Measurements from ENCODE around the gene SQSTM1.
A peak's percentile ranks its signal among the peaks of the same experiment; 100 is the strongest.

The SQSTM1 gene

DNA sequence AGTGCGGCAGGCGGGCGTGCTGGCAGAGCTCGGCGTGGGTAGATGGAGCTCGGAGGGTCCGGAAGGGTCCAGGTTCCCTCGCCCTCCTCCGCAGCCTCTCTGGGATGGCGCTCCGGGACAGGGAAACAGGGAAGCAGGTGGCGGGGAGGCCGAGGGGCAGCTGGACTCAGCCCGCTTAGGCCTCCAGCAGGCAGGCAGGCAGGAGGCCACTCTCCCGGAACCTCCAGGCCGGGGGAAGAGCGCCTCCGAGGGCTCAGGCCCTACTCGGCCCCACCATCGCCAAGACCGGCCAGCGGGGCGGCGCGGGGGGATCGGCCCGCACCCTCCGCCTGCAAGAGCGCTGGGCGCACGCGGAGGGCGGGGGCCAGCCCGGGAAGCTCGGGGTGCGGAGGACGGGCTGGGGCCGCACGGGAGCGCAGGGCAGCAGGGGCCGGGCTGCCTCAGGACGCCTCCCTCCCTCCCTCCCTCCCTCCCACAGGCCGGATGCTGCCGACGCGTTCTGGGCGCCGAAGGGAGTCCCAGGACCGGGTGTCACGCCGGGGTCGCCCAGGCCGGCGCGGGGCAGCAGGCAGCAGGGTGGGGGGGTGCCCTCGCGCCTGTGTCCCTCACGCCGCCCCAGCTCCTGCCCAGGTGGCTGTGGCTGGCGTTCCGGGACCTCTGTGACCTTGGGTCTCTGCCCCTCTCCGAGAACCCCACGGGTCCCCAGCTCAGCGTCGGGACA is 15.0 kb upstream of the SQSTM1 start:
- DNase-seq (ENCODE audit: low read depth in 3 of 3), result no peak

- no peak for DNase-seq (ENCODE audit: low read depth in 3 of 3)
Measured at GRCh38 chr5:179806250-179807048, 14.3 kb upstream of the SQSTM1 start, which contains the start of gene MGAT4B. TSS of gene MGAT4B (minus strand) at chr5:179806866. CDS start at chr5:179806583, 283 bp downstream.

DNA sequence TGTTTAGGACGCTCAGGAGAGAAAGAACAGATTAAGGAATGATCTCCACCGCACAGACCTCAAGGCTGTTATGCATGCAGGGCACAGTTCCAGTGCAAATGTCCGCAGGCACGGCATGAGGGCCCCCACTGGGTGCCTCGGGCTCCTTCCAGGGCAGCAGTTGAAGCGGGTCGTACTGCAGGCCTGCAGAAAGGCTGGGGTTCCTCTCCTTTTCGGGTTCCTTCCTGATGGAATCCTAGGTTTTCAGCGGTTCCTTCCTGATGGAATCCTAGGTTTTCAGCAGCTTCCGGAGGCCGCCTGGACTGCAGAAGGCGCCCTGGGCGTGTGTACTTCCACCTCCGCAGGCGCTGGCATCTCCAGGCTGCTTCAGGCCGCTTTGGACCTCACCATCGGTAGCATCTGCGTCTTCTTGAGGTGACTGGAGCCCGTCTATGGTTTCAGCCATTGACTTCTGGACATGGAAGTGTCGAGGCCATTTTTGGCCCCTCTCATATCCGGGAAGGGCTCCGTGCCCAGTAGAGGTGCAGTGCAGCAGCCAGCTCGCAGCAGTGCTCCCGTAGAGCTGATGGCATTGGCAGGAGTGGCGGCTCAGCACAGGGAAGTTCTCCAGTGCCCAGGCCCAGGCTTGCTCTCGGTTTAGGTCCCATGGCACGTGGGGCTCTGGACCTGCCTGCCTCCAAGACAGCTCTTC is 8.4 kb upstream of the SQSTM1 start:
- no peak for DNase-seq (ENCODE audit: low read depth in 3 of 3)

GRCh38 chr5:179812997-179813607 is 7.6 kb upstream of the SQSTM1 start:
- no peak for DNase-seq (ENCODE audit: low read depth in 3 of 3)

- DNase-seq (ENCODE audit: low read depth in 3 of 3), result no peak
Measured at GRCh38 chr5:179814090-179814489, 6.6 kb upstream of the SQSTM1 start.

- no peak for DNase-seq (ENCODE audit: low read depth in 3 of 3)
Measured at GRCh38 chr5:179815491-179816249, 5.0 kb upstream of the SQSTM1 start.

DNA sequence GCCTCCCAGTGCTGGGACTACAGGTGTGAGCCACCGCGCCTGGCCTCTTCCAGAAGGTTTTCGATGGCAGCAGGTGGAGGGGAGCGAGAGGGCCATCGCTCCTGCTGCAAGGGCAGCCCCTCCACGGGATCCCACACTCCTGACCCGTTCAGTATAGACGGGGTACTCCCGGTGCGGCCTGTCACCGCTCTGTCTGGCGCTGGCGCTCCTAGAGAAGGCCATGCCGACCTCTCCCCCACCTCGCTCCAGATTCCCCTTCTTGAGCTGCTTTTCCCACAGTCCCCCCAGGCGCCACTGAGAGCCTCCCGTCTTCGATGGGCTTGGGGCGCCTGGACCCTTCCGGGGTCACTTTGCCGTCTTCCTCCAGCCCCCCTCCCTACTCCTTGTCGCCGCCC is 4.3 kb upstream of the SQSTM1 start:
- no peak for DNase-seq (ENCODE audit: low read depth in 3 of 3)

DNA sequence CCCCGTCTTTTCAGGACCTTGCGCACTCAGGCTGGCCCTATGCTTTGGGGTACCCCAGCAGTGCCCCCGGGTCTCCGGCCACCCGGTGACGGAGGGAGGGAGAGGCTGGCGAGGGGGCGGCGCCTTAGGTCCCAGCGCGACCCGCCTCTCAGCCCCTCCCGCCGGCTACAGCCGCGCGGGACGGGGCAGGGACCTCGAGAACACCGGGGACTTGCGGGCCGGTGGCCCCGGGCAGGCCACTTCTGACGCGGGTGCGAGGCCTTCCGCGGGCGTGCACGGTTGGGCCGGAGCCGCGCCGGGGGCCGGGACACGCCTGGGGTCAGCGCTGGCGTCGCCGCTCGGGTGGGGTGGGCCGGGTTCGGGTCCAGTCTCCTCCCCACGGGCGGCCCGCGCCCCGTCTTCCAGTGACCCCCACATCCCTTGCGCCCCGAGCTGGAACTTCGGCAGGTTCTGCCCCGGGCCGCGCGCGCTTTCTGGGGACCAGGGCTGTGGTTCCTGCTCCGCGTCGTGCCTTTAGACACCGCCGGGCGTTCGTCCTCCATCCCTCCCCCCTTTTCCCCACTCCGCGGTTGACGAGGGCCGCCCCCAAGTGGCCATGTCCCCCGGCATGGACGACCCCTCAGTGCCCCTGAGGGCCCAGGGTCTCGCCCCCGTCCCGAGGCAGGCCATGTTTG is 3.8 kb upstream of the SQSTM1 start:
- DNase-seq (ENCODE audit: low read depth in 3 of 3), result no peak

GRCh38 chr5:179817470-179817840 is 3.2 kb upstream of the SQSTM1 start:
- DNase-seq (ENCODE audit: low read depth in 3 of 3), result no peak

- no peak for DNase-seq (ENCODE audit: low read depth in 3 of 3)
Measured at GRCh38 chr5:179817890-179818745, 2.6 kb upstream of the SQSTM1 start.

DNA sequence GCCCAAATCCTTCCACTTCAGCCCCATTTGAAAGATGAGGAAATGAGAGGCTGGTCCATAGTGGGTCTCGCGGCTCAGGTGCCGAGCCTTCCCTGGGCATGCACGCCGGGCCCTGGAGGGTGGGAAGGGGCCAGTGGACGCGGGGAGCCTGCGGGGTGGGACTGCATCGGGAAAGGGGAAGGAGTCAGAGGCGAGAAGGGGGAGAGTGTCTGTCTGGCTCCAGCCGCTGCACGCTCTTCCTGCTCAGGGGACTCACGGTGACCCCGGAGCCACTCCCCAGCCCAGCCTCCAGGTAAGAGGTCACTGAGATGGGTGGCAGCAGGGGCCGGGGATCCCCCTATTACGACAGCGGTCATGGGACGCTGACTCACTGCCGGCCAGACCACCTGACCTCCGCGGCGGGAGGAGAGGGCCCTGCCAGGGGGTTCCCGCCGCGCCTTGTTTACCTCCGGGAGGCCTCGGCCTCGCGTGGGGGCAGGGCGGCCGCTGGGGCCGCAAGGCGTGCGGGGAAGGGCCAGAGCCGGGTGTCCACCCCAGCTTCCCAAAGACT is 1.9 kb upstream of the SQSTM1 start:
- peak in 2 of 3 experiments; percentile 58 to 71 for DNase-seq (ENCODE audit: low read depth in 3 of 3)

- DNase-seq (ENCODE audit: low read depth in 3 of 3), result no peak
Measured at GRCh38 chr5:179819296-179820126, 1.2 kb upstream of the SQSTM1 start.

DNA sequence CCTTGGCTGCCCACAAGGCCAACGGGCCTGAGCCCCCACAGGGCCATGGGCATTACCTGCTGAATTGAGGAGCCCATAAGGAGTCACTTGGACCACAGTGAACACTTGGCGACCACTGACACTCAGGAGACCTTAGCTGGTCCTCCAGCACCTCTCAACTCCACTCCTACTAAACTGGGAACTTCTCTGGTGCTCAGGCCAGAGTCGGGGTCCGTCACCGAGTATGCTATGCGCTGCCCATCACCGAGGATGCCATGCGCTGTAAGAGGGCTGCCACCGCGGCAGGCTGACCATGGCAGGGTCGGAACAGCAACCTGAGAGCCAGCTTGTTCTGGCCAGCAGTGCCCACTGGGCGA is 600 bp upstream of the SQSTM1 start:
- no peak for DNase-seq (ENCODE audit: low read depth in 3 of 3)

GRCh38 chr5:179821298-179822058 is 773 bp downstream of the SQSTM1 start:
- DNase-seq (ENCODE audit: low read depth in 3 of 3), result peak; percentile 62 to 67 (median 66)

- no peak for DNase-seq (ENCODE audit: low read depth in 3 of 3)
Measured at GRCh38 chr5:179822059-179822432, 1.3 kb downstream of the SQSTM1 start.

DNA sequence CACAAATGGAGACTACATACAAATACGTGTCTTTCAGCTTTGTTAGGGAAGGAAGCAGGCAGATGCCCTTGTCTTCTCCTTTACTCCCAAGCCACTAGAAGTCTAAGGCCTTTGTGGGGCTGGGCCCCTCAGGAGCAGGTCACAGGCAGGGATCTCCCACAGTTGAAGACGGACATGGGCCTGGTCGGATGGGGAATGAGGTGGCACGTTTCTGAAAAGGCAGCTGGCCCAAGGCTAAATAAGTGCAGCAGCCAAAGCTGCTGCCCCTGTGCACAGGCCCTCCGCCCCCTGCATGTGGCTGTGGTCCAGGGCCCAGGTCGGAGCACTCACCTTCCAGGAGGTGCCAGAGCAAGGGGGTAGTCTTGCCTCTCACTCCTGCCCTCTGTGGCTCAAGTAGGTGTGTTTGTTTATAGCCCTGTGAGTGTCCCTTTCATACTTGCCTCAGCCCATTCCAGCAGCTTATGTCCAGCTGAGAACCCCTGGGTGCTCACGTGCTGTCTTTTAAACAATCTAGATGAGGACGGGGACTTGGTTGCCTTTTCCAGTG is 1.8 kb downstream of the SQSTM1 start:
- no peak for DNase-seq (ENCODE audit: low read depth in 3 of 3)

DNA sequence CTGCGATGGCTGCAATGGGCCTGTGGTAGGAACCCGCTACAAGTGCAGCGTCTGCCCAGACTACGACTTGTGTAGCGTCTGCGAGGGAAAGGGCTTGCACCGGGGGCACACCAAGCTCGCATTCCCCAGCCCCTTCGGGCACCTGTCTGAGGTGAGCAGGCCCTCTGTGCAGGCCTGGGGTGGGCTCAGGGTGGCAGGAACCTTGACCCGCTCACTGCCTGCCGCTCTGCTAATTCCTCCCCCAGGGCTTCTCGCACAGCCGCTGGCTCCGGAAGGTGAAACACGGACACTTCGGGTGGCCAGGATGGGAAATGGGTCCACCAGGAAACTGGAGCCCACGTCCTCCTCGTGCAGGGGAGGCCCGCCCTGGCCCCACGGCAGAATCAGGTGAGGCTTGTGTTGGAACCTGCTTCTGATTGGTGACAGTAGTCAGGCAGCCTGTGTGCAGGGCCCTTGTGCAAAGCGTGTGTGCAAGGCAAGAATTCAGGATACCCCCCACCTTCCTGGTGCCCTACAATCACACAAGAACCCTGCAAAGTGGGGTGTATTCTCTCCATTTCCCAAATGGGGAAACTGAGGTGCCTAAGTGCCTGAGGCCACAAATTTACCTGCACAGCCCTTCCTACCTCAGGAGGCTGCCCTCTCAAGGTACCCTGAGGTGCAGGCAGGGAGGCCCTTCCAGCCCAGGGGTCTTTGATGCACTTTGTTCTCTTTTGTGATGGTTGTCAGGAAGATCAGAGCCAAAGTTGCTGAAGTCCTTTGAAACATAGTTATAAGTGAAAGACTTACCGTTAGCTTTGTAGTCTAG is 3.4 kb downstream of the SQSTM1 start:
- no peak for DNase-seq (ENCODE audit: low read depth in 3 of 3)
